SW 1271 (cell line): ENCODE data around the gene ARHGAP9.
"Not testable (repeated sequence)": the region's sequence is repeated elsewhere in the genome, so short reads cannot be mapped to it uniquely, and the experiment has no call there.

Experiments
- DNase-seq, 2 experiments: peaks; one replicate each; lab custom pipeline; 2025; lab: John Stamatoyannopoulos, UW

The ARHGAP9 gene

GRCh38 chr12:57479376-57480115 lies at the start of gene ARHGAP9:
Gene ARHGAP9 (minus strand): TSS chr12:57479866. CDS start chr12:57479406, 460 bp downstream.
- no peak for DNase-seq

- DNase-seq = no peak
Measured at GRCh38 chr12:57528831-57529555, 49.3 kb upstream of the ARHGAP9 start.

GRCh38 chr12:57528176-57528575 lies 48.5 kb upstream of the ARHGAP9 start:
- DNase-seq = no peak

GRCh38 chr12:57527184-57527583 lies 47.5 kb upstream of the ARHGAP9 start:
- no peak for DNase-seq

GRCh38 chr12:57526477-57527126 lies 46.9 kb upstream of the ARHGAP9 start:
- no peak for DNase-seq

- DNase-seq = no peak
Measured at GRCh38 chr12:57525615-57526383, 46.1 kb upstream of the ARHGAP9 start.

- no peak for DNase-seq
Measured at GRCh38 chr12:57524814-57525614, 45.3 kb upstream of the ARHGAP9 start.

- no peak for DNase-seq
Measured at GRCh38 chr12:57523706-57524614, 44.3 kb upstream of the ARHGAP9 start.

GRCh38 chr12:57522887-57523705 lies 43.4 kb upstream of the ARHGAP9 start:
- no peak for DNase-seq

- DNase-seq = peak; percentile 84 to 89
Measured at GRCh38 chr12:57522011-57522886, 42.6 kb upstream of the ARHGAP9 start, which contains the start of gene MBD6. Gene MBD6 (plus strand): TSS chr12:57522824. CDS start chr12:57524304, 1,480 bp downstream.

GRCh38 chr12:57521525-57522010 lies 41.9 kb upstream of the ARHGAP9 start:
- no peak for DNase-seq

GRCh38 chr12:57520053-57520818 lies 40.6 kb upstream of the ARHGAP9 start, which contains the start of gene DDIT3:
Gene DDIT3 (minus strand): TSS chr12:57520514. CDS start chr12:57517406, 3,108 bp downstream.
- DNase-seq = peak; percentile 97

- DNase-seq = no peak
Measured at GRCh38 chr12:57519796-57520052, 40.1 kb upstream of the ARHGAP9 start.

- no peak for DNase-seq
Measured at GRCh38 chr12:57518920-57519795, 39.5 kb upstream of the ARHGAP9 start.

- DNase-seq = no peak
Measured at GRCh38 chr12:57518176-57518919, 38.7 kb upstream of the ARHGAP9 start.

GRCh38 chr12:57517718-57518117 lies 38.1 kb upstream of the ARHGAP9 start:
- DNase-seq = not testable (repeated sequence)
